Measurements from ENCODE around the gene EYA2.
"Not testable (repeated sequence)": the region's sequence is repeated elsewhere in the genome, so short reads cannot be mapped to it uniquely, and the experiment has no call there.

The EYA2 gene

GRCh38 chr20:46959081-46959692, 64.5 kb downstream of the EYA2 start:
- no peak for DNase-seq

- DNase-seq: peak; percentile 14
Measured at GRCh38 chr20:46959821-46960220, 65.2 kb downstream of the EYA2 start.

- no peak for DNase-seq
Measured at GRCh38 chr20:46960536-46960935, 65.9 kb downstream of the EYA2 start.

- not testable (repeated sequence) for DNase-seq
Measured at GRCh38 chr20:46961968-46962367, 67.3 kb downstream of the EYA2 start.

GRCh38 chr20:46962452-46963195, 68.0 kb downstream of the EYA2 start:
- DNase-seq: peak; percentile 54

GRCh38 chr20:46963196-46963529, 68.5 kb downstream of the EYA2 start:
- DNase-seq: no peak

GRCh38 chr20:46963758-46964617, 69.3 kb downstream of the EYA2 start:
- peak; percentile 52 for DNase-seq

GRCh38 chr20:46964618-46965455, 70.2 kb downstream of the EYA2 start:
- peak; percentile 27 for DNase-seq

GRCh38 chr20:46965477-46965876, 70.8 kb downstream of the EYA2 start:
- DNase-seq: peak; percentile 47

- DNase-seq: peak; percentile 45
Measured at GRCh38 chr20:46967646-46968045, 73.0 kb downstream of the EYA2 start.

- DNase-seq: peak; percentile 83
Measured at GRCh38 chr20:46970937-46971630, 76.4 kb downstream of the EYA2 start.

- DNase-seq: no peak
Measured at GRCh38 chr20:46973766-46974165, 79.1 kb downstream of the EYA2 start.

- peak; percentile 11 for DNase-seq
Measured at GRCh38 chr20:46974669-46975434, 80.2 kb downstream of the EYA2 start.

- peak; percentile 24 for DNase-seq
Measured at GRCh38 chr20:46975976-46976375, 81.3 kb downstream of the EYA2 start.

- DNase-seq: no peak
Measured at GRCh38 chr20:46977204-46977603, 82.6 kb downstream of the EYA2 start.

GRCh38 chr20:46977909-46978588, 83.4 kb downstream of the EYA2 start:
- DNase-seq: peak; percentile 34

- DNase-seq: no peak
Measured at GRCh38 chr20:46978951-46979491, 84.4 kb downstream of the EYA2 start.

GRCh38 chr20:46979603-46980241, 85.1 kb downstream of the EYA2 start:
- DNase-seq: peak; percentile 71

GRCh38 chr20:46981184-46981583, 86.5 kb downstream of the EYA2 start:
- DNase-seq: no peak

- DNase-seq: no peak
Measured at GRCh38 chr20:46983466-46983865, 88.8 kb downstream of the EYA2 start.
